GM18873 (cell line): ENCODE data around the gene GALNT1.

Experiments used
- ATAC-seq: cut with Tn5 transposase; IDR thresholded peaks from one replicate; pipeline ENCODE4 v1.9.1; 2021; ENCODE audit warnings: mild to moderate bottlenecking, moderate library complexity, moderate number of reproducible peaks; ENCODE audit not compliant: unreplicated experiment, low FRiP score

GALNT1 gene

DNA sequence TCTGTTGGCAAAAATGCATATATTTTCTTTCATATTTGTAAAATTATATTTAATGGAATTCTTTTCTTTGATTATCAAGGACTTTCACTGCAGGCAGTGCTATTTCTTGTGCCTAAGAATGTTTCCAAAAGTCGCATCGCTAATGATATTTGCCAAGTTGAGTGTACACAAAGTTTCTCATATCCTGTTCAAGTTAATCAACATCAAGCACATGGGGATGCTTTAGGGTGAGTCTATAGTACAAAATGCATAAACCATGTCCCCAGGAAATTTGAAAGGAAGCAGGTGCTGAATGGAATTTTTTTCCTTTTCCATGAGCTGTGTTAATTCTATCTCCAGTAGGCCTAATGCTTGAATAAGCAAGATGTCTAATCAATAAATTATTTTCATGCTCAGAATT lies 129.7 kb downstream of the GALNT1 start:
- ATAC-seq: no peak

DNA sequence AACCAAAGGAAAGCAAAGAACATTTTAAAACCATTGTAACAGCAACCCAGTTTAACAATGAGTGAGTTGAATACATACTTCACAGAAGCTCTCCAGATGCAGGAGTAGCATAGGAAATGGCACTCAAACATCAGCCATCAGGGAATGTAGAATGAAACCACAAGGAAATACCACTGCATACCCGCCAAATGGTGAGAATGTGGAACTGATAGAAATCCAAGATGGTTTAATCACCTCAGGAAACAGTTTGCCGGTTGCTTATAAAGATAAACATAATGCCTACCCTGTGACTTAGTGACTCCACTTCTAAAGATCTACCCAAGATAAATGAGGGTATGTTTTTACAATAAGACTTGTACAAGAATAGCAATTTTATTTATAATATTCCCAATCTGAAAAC lies 132.0 kb downstream of the GALNT1 start:
- no peak for ATAC-seq

DNA sequence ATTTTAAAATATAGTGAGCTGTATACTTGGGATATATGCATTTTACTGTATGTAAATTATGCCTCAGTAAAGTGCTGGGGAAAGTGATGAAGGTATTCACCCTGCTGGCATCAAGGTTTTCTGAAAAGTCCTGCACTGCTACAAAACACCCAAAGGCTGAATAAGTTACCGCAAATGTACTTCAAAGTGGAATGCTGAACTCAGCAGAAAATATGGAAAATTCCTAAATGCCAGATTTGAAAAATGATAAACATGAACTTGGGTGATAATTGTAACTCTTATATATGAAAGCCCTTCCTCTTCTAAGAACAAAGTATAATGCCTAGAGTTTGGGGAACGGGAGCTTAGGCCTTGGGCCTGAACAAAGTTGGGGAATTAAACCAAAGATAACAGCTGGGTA lies 133.0 kb downstream of the GALNT1 start:
- ATAC-seq: no peak

DNA sequence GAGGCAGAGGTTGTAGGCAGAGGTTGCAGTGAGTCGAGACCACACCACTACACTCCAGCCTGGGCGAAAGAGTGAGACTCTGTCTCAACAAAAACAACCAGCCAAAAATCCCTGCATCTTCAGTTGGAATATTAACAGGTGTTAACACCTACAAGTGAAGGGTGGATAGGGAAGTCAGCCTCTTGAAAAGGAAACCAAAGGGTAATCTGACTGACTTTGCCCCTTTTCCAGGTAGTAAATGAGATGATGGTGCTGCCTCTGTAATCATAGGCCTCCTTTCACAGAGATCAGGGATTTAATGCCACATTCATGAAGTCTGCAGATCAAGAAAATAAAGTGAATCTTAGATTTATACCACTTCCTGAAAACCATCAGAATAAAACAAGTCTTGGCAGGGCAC lies 133.6 kb downstream of the GALNT1 start:
- no peak for ATAC-seq

GRCh38 chr18:35716169-35716831 lies 134.8 kb downstream of the GALNT1 start:
- ATAC-seq: no peak

DNA sequence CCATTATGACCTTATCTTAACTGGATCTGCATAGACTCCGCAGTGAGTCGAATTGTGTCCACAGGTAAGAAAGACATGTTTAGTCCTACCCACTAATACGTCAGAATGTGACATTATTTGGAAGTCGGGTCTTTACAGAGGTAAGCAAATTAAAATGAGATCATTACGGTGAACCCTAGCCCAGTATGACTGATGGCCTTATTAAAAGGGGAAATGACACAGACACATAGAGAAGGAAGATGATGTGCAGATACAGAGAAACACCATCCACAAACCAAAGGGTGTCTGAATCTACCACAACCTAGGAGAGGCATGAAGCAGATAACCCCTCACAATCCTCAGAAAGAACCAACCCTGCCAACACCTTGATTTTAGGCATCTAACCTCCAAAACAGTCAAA lies 135.6 kb downstream of the GALNT1 start:
- no peak for ATAC-seq

DNA sequence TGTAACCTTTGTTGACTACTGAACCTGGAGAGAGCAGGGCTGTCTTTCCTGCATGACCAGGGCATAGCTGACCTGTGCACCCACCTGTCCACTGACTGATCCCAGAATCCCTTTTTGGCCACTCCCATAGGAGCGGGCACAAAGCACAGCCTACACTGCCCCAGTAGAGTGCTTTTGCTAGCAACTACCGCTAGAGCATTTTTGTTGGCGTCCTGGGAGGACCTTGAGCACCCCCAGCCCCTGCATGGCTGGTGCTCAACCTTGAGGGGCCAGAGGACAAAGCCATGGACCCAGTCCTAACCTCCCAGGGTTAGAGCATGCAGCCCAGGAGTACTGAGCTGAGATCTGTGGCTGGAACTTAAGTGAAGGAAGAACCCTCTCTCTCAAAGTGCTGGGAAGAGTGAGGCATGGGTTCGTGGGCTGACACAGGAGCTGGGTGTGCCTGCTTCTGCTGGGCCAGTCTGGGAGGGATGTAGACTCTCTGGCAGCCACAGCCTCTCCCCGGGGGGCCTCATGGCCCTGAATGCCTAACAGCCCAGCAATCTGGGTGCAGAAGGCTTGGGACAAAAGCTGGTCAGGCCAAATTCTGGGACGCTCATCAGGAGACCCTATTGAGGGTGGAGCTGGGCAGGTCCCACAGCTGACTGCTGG lies 140.0 kb downstream of the GALNT1 start:
- no peak for ATAC-seq

DNA sequence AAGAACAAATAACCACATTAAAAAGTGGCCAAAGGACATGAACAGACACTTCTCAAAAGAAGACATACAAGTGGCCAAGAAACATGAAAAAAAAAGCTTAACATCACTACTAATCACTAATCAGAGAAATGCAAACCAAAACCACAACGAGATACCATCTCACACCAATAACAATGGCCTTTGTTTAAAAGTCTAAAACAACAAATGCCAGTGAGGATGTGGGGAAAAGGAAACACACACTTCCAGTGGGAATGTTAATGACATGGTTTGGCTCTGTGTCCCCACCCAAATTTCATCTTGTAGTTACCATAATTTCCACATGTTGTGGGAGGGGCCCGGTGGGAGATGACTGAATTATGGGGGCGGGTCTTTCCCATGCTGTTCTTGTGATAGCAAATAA lies 147.1 kb downstream of the GALNT1 start:
- no peak for ATAC-seq

DNA sequence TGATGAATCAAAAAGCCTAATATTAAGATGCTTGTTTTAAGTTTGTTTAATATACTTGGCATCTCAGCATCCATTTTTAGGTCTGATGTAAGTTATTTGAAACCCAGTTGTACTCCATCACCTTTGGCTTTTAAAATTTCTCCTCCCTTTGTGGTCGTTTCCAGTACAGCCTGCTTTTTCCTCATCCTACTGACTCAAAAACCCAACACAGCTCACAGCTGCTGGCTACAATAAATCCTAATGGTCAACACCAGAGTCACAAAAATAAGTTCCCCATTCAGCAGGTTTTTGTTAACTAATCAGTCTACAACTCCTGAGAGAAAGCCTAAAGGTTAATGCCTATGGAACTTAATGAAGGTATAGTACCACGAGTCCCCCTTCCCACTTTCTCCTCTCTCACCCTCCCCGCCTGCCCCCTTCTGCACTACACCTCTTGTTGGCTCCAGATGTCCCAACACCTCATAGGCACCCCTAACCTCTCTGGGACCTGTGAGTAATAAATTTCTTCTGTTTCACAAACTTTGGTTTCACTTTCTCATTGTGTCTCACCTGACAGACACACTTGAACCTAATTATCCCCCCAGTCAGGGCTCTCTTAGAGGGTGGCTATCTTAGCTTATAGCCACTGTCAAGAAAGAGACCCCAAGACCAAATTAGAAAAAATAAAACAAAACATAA lies 148.6 kb downstream of the GALNT1 start:
- ATAC-seq: no peak

DNA sequence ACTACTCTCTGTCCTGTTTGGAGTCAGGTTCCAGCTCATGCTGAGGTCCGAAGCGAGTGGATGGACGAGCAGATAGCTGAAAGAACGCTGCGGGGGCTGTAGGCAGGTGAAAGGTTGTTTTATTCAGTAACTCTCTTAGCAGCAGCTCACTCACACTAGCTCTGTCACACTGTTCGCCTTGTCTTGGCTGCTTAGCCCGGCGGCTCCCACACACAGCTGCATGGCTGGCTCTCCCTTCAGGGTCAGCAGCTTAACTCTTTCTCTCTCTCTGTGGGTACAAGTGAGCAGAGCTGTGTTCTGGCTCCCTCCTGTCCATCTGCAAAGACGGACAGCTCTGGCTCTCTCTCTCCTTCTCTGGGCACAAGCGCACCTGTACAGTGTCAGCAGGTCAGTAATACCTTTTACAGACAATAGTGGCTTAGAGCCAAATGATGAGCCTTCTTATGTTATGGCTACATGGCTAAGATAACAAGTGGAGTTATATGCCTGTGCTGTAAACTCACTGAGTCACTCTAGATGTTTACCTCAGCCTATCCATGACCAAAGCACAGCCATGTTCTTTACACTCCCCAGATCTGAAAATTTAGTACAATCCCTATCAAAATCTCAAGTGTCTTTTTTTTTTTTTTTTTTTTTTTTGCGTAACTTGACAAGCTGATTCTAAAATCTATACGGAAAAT lies 149.3 kb downstream of the GALNT1 start:
- ATAC-seq: no peak

DNA sequence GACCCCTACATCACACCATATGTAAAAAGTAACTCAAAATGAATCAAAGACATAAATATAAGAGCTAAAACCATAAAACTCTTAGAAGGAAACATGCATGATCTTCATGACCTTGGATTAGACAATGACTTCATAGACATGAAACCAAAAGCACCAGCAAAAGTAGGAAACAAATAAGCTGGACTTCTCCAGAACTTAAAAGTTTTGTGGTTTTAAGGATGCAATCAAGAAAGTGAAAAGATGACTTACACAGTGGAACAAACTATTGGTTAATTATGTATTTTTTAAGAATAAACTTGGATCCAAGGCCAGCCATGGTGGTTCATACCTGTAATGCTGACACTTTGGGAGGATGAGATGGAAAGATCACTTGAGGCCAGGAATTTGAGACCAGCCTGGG lies 150.2 kb downstream of the GALNT1 start:
- ATAC-seq: no peak

GRCh38 chr18:35732162-35732561 lies 150.6 kb downstream of the GALNT1 start:
- ATAC-seq: no peak

DNA sequence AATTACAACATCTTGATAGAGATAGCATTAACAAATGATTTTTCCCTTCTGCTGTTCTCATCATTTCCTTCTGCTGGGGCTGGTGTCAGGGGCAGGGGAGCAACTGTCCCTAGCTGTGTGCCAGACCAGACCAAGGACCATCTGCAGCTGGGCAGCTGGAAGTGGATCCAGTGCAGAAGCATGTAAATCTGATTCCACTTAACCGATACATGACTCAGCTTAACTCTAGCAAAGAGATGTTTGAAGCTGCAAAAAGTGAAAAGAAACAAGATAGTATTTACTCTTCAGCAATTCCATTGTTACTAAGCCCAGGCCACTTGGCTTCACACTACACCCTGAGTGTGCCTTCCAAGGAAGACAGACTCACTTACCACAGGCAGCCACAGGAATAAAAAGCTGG lies 151.1 kb downstream of the GALNT1 start:
- no peak for ATAC-seq

DNA sequence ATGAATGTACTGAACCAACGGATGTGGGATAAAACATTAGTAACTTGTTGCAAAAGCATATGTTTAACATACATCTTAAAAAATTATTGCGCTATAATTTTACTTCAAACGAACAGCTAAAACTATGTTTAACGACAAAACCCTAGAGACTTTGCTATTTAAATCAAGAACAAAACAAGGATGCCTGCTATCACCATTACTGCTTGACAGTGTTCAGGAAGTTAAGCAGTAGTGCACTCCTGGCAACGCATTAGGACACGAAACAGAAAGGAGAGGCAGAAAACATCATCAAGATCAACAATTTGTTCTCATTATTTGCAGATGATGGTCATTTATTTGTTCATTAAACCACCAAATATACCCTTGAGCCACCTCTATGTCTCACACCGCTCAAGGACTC lies 151.9 kb downstream of the GALNT1 start:
- ATAC-seq: no peak

DNA sequence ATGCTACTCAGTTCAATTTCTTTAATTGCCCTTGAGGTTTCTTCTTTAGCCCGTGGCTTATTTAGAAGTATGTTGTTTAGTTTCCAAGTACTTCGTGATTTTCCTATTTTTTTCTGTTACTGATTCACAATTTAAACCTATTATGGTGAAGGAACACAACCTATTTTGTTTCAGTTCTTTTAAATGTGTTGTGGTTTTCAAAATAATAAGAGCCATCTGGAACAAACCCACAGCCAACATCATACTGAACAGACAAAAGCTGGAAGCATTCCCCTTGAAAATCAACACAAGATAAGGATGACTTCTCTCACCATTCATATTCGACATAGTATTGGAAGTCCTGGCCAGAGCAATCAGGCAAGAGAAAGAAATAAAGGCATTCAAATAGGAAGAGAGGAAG lies 155.2 kb downstream of the GALNT1 start:
- no peak for ATAC-seq

GRCh38 chr18:35739778-35740177 lies 158.2 kb downstream of the GALNT1 start:
- ATAC-seq: no peak

GRCh38 chr18:35740656-35741055 lies 159.1 kb downstream of the GALNT1 start:
- ATAC-seq: no peak

DNA sequence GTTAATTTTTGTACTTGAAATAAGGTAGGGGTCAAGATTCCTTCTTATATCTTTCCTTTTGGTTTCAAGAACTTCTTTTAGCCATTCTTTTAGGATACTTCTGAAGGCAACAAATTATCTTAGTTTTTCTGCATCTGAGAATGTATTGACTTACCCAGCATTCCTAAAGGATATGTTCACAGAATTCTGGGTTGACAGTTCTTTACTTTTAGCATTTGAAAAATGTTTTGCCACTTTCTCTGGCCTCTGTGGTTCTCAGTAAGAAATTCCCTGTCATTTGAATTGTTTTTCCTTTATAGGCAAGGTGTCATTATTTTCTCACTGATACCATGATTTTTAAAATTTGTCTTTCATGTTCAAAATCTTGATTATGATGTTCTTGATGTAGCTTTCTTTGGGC lies 162.4 kb downstream of the GALNT1 start:
- ATAC-seq: no peak

DNA sequence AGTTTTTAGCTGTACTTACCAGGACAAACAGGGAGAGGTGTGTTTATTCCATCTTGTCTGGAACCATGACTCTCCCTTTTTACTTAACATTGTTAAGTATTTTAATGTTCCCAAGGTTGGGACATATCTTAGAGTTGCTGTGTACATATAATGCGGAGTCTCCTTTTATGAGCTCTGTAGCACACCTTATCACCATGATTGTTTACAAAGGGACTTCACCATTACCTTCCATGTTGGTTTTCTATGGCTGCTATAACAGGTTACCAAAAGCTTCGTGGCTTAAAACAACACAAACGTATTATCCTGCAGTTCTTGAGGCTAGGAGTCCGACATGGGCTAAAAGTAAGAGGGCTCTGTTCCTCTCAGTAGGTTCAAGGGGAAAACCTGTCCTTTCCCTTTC lies 164.3 kb downstream of the GALNT1 start:
- no peak for ATAC-seq

GRCh38 chr18:35746826-35747339 lies 165.3 kb downstream of the GALNT1 start:
- no peak for ATAC-seq

- no peak for ATAC-seq
Measured at GRCh38 chr18:35747894-35748472, 166.4 kb downstream of the GALNT1 start.
